Lower lobe of right lung (tissue), 2 donors: ENCODE data around the gene SLC66A2. TPM values are rescaled to one million over a fixed set of nuclear protein-coding genes. Genes with fewer than 3 reads are reported as not detected.
"Not testable (repeated sequence)": the region's sequence is repeated elsewhere in the genome, so short reads cannot be mapped to it uniquely, and the experiment has no call there.

Experiments used
- ATAC-seq, 2 donors: fragments of 200-7000 bp; cut with Tn5 transposase; one replicate each; pipeline ENCODE4 v1.9.1; 2020 to 2022; ENCODE audit warnings: mild to moderate bottlenecking in 2 of 2, moderate library complexity in 2 of 2
- DNase-seq: peaks from one replicate; pipeline ENCODE4 v3.0.0-alpha.2; 2020
- H3K27ac ChIP-seq: fragments of 200-600 bp; one replicate; pipeline ENCODE4 v1.8.0; 2022
- H3K27me3 ChIP-seq: fragments of 200-600 bp; one replicate; pipeline ENCODE4 v1.8.0; 2022; ENCODE audit warnings: low read depth
- H3K36me3 ChIP-seq: fragments of 200-600 bp; one replicate; pipeline ENCODE4 v1.8.0; 2022; ENCODE audit warnings: mild to moderate bottlenecking
- H3K4me1 ChIP-seq: fragments of 200-600 bp; one replicate; pipeline ENCODE4 v1.8.0; 2022
- H3K4me3 ChIP-seq: fragments of 200-600 bp; one replicate; pipeline ENCODE4 v1.8.0; 2022; ENCODE audit warnings: mild to moderate bottlenecking
- H3K9me3 ChIP-seq: fragments of 200-600 bp; one replicate; pipeline ENCODE4 v1.8.0; 2022
- CTCF ChIP-seq: fragments of 200-600 bp; IDR thresholded peaks from one replicate; pipeline ENCODE4 v1.8.0; 2022; ENCODE audit warnings: antibody characterized with exemption, mild to moderate bottlenecking
- intact Hi-C: fragments of 100-400 bp; cut with DNase I; formaldehyde crosslinking; loops from one replicate; pipeline ENCODE4 v1.11.0; 2022
- total RNA-seq: library from RNA; stranded (reverse); fragmentation: NEBNext Ultra II Directional; extraction: Animal tissue kit (Norgen Biotek cat#: 25700); gene quantifications from one replicate; pipeline ENCODE4 v1.2.1, GENCODE V29; 2021
- donor health status: DM: no; HTN: yes; CAD: no; lungs with severe emphysema.

Gene SLC66A2
- total RNA-seq, 1 donor from 2014 or later: 54.2 TPM

DNA sequence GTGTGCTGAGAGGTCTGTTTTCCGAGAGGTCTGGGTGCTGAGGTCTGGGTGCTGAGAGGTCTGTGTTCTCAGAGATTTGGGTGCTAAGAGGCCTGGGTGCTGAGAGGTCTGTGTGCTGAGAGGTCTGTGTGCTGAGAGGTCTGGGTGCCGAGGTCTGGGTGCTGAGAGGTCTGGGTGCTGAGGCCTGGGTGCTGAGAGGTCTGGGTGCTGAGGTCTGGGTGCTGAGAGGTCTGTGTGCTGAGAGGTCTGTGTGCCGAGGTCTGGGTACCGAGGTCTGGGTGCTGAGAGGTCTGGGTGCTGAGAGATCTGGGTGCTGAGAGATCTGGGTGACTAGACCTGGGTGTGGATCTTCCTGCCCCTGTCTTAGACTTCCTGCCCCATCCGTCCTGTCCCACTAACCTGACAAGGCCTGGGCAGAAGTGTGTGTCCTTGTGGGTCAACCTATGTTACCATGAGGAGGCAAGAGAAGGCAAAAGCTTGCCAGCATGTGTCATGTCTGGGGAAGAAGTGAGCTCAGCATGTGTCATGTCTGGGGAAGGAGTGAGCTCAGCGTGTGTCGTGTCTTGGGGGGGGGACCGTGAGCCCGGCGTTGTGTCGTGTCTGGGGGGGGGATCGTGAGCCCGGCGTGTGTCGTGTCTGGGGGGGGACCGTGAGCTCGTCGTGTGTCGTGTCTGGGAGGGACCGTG, 84.4 kb downstream of the SLC66A2 start:
- intact Hi-C loops: no loop called here
- Histone ChIP-seq H3K27ac (no peak overlapping the region), H3K36me3 (no peaks in the 10 kb centered on the region), H3K4me3 (no peak overlapping the region), H3K4me1 (no peaks in the 10 kb centered on the region), H3K9me3 (no peaks in the 10 kb centered on the region), H3K27me3 (peaks cover 4% of the 10 kb centered on the region)
- no peak for ATAC-seq
- no peak for DNase-seq
- TF ChIP-seq CTCF: no peak

- DNase-seq, ATAC-seq, H3K27ac ChIP-seq, H3K36me3 ChIP-seq, H3K4me1 ChIP-seq, H3K27me3 ChIP-seq, intact Hi-C loops, H3K4me3 ChIP-seq, H3K9me3 ChIP-seq: not testable (repeated sequence)
These were observed 85.5 kb downstream of the SLC66A2 start for GRCh38 chr18:79865951-79866350.

DNA sequence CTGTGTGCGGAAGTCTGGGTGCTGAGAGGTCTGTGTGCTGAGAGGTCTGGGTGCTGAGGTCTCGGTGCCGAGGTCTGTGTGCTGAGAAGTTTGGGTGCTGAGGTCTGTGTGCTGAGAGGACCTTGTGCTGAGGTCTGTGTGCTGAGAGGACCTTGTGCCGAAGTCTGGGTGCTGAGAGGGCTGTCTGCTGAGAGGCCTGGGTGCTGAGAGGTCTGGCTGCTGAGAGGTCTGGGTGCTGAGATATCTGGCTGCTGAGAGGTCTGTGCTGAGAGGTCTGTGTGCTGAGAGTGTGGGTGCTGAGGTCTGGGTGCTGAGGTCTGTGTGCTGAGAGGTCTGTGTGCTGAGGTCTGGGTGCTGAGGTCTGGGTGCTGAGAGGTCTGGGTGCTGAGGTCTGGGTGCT, 86.5 kb downstream of the SLC66A2 start:
- DNase-seq, H3K27ac ChIP-seq, H3K4me3 ChIP-seq, H3K36me3 ChIP-seq, H3K4me1 ChIP-seq, ATAC-seq, H3K27me3 ChIP-seq, H3K9me3 ChIP-seq, intact Hi-C loops: not testable (repeated sequence)

GRCh38 chr18:79864006-79864725, 87.3 kb downstream of the SLC66A2 start:
- no peaks in the 10 kb centered on the region for H3K4me1 ChIP-seq
- intact Hi-C loops: no loop called here
- H3K9me3 ChIP-seq: no peaks in the 10 kb centered on the region
- H3K27me3 ChIP-seq: no peaks in the 10 kb centered on the region
- H3K4me3 ChIP-seq: no peak overlapping the region
- no peak for TF ChIP-seq CTCF
- DNase-seq (no peak), ATAC-seq (no peak)
- H3K36me3 ChIP-seq: no peaks in the 10 kb centered on the region
- no peak overlapping the region for H3K27ac ChIP-seq

DNA sequence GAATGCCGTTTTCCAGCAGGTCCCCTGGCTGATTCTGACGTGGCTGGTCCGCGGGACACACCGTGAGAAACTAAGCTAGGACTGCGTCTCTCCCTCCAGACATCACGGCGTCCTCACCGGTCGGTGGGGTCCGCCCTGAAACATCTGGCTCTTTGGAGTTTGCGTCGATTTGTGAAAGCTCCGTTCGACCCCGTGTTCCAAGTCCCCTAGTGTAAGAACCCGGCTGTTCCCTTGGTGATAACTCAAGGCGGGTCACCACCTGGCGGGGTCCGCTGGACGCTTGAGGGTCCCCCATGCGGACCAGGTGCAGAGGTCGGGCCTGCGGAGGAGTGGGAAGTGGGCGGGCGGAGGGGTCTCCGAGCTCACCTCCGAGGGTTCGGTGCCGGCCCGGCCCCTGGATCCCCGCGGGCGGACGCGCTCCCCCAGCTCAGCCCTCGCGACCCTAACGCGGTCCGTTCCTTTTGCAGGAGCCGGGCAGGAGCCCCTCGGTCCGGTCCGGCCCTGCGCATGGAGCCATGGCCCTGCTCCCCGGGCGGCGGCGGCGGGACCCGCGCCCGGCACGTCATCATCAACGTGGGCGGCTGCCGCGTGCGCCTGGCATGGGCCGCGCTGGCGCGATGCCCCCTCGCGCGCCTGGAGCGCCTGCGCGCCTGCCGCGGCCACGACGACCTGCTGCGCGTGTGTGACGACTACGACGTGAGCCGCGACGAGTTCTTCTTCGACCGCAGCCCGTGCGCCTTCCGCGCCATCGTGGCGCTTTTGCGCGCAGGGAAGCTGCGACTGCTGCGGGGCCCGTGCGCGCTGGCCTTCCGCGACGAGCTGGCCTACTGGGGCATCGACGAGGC, 88.1 kb downstream of the SLC66A2 start:
- Histone ChIP-seq H3K4me3 (no peak overlapping the region), H3K27me3 (no peaks in the 10 kb centered on the region), H3K36me3 (no peaks in the 10 kb centered on the region), H3K27ac (no peak overlapping the region), H3K9me3 (no peaks in the 10 kb centered on the region), H3K4me1 (no peaks in the 10 kb centered on the region)
- intact Hi-C loops: no loop called here
- TF ChIP-seq CTCF: no peak
- DNase-seq (no peak), ATAC-seq (no peak)

DNA sequence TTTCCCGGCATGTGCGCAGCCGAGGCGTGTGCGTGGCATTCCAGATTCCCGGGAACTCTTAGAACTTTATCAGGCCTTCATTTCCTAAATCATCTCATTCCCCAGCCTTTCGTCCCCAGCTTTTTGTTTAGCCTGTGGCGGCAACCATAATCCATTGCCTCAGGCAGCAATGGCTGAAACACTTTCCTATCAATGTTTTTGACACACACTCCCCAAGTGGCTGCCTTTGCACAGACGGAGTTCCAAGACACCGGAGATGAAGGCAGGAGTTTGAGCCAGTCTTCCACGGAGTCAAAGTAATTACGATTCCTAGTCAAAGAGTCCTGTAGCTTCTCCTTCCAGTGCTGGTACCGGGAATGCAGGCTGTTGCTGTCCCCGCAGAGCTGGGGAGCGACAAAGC, 88.9 kb downstream of the SLC66A2 start:
- Histone ChIP-seq H3K27ac (no peak overlapping the region), H3K9me3 (no peaks in the 10 kb centered on the region), H3K36me3 (no peaks in the 10 kb centered on the region), H3K4me3 (no peak overlapping the region), H3K4me1 (no peaks in the 10 kb centered on the region), H3K27me3 (no peaks in the 10 kb centered on the region)
- no peak for ATAC-seq
- no peak for DNase-seq
- intact Hi-C loops: no loop called here
- no peak for TF ChIP-seq CTCF
